Mucosa of descending colon (tissue), 3 donors: ENCODE measurements around the gene MEA1. TPM values are rescaled to one million over a fixed set of nuclear protein-coding genes. Genes with fewer than 3 reads are reported as not detected.
A peak's percentile ranks its signal among the peaks of the same experiment; 100 is the strongest.

Source experiments
- ATAC-seq: fragments of 200-7000 bp; cut with Tn5 transposase; one replicate; pipeline ENCODE4 v1.9.1; 2020; ENCODE audit warnings: mild to moderate bottlenecking, moderate library complexity
- DNase-seq, 3 donors: peaks; one replicate each; pipeline ENCODE4 v3.0.0-alpha.2; 2020
- H3K36me3 ChIP-seq: fragments of 200-600 bp; one replicate; pipeline ENCODE4 v1.8.0; 2021; ENCODE audit warnings: low read depth, mild to moderate bottlenecking
- H3K4me1 ChIP-seq: fragments of 200-600 bp; one replicate; pipeline ENCODE4 v1.8.0; 2021; ENCODE audit warnings: low read depth, mild to moderate bottlenecking
- H3K4me3 ChIP-seq: fragments of 200-600 bp; one replicate; pipeline ENCODE4 v1.8.0; 2021; ENCODE audit warnings: mild to moderate bottlenecking
- H3K9me3 ChIP-seq: fragments of 200-600 bp; one replicate; pipeline ENCODE4 v1.8.0; 2021; ENCODE audit warnings: mild to moderate bottlenecking
- CTCF ChIP-seq: fragments of 200-600 bp; IDR thresholded peaks from one replicate; pipeline ENCODE4 v1.8.0; 2022; ENCODE audit warnings: antibody characterized with exemption, mild to moderate bottlenecking
- intact Hi-C, 2 donors: fragments of 100-400 bp; cut with DNase I in 1 of 2; cut with micrococcal nuclease in 1 of 2; formaldehyde crosslinking; loops; one replicate each; pipeline versions ENCODE4 v1.11.0 to v1.11.1; 2022; cut with DNase I, micrococcal nuclease
- total RNA-seq, 3 donors: library from RNA; stranded (reverse); fragmentation: NEBNext Ultra II Directional in 2 of 3; extraction: Animal tissue kit (Norgen Biotek cat#: 25700) in 2 of 3; gene quantifications; one replicate each; pipeline versions ENCODE4 v1.2.1 to v1.2.4, GENCODE V29; 2021 to 2023
- donor health status: DM: no; HTN: no; CAD: no; lungs with moderate emphysema.
- donor health status: DM: no; HTN: no; CAD: no.
- donor health status: DM: no; HTN: yes; CAD: no.

MEA1 gene
- total RNA-seq, 3 donors from 2014 or later, result 38.0 to 47.4 (median 39.1) TPM

GRCh38 chr6:43059168-43060033, 45.7 kb upstream of the MEA1 start, which contains the start of the genes KLC4 and MRPL2:
Gene KLC4, plus strand, starts transcription at chr6:43059631. Its CDS starts 1,705 bp downstream, at chr6:43061336.
Gene MRPL2, minus strand, starts transcription at chr6:43059434. Its CDS starts 53 bp downstream, at chr6:43059381.
- peaks cover 15% of the 10 kb centered on the region for H3K4me1 ChIP-seq
- TF ChIP-seq CTCF, result no peak
- H3K4me3 ChIP-seq, result peak within 1 kb of the TSS; percentile 66
- DNase-seq (peak; percentile 98 to 99 (median 98)), ATAC-seq (peak; percentile 90)
- intact Hi-C loops, result no loop called here
- no peaks in the 10 kb centered on the region for H3K36me3 ChIP-seq
- H3K9me3 ChIP-seq, result no peaks in the 10 kb centered on the region

GRCh38 chr6:43058531-43058930, 44.8 kb upstream of the MEA1 start:
- ATAC-seq (no peak), DNase-seq (no peak)
- intact Hi-C loops, result no loop called here
- Histone ChIP-seq H3K9me3 (no peaks in the 10 kb centered on the region), H3K4me3 (no peak overlapping the region), H3K4me1 (peaks cover 15% of the 10 kb centered on the region), H3K36me3 (no peaks in the 10 kb centered on the region)
- TF ChIP-seq CTCF, result no peak

- intact Hi-C loops, result no loop called here
- no peak for TF ChIP-seq CTCF
- ATAC-seq (no peak), DNase-seq (peak in 1 of 3 donors; percentile 25)
- Histone ChIP-seq H3K36me3 (no peaks in the 10 kb centered on the region), H3K9me3 (no peaks in the 10 kb centered on the region), H3K4me1 (peaks cover 19% of the 10 kb centered on the region), H3K4me3 (no peak overlapping the region)
These were observed 42.2 kb upstream of the MEA1 start for GRCh38 chr6:43055966-43056365.

GRCh38 chr6:43054206-43054943, 40.6 kb upstream of the MEA1 start:
- DNase-seq, result peak; percentile 19 to 61 (median 56)
- Histone ChIP-seq H3K4me3 (no peak overlapping the region), H3K4me1 (peaks cover 9% of the 10 kb centered on the region), H3K36me3 (no peaks in the 10 kb centered on the region), H3K9me3 (no peaks in the 10 kb centered on the region)
- no peak for ATAC-seq
- no peak for TF ChIP-seq CTCF
- intact Hi-C loops, result no loop called here

GRCh38 chr6:43053545-43054205, 39.9 kb upstream of the MEA1 start, which contains the start of gene CUL7:
Gene CUL7, minus strand, starts transcription at chr6:43053851. Its CDS starts 1,063 bp downstream, at chr6:43052788.
- Histone ChIP-seq H3K36me3 (no peaks in the 10 kb centered on the region), H3K9me3 (no peaks in the 10 kb centered on the region), H3K4me3 (peak within 1 kb of the TSS; percentile 37), H3K4me1 (peaks cover 9% of the 10 kb centered on the region)
- intact Hi-C loops, result no loop called here
- ATAC-seq (peak; percentile 99), DNase-seq (peak; percentile 96 to 97 (median 97))
- no peak for TF ChIP-seq CTCF
